Suppressor macrophage (primary cell): ENCODE results near the gene RGSL1.

Source experiments
- DNase-seq, 4 experiments: peaks; one replicate each; pipeline ENCODE4 v3.0.0-alpha.2; 2020 to 2022

The RGSL1 gene

DNA sequence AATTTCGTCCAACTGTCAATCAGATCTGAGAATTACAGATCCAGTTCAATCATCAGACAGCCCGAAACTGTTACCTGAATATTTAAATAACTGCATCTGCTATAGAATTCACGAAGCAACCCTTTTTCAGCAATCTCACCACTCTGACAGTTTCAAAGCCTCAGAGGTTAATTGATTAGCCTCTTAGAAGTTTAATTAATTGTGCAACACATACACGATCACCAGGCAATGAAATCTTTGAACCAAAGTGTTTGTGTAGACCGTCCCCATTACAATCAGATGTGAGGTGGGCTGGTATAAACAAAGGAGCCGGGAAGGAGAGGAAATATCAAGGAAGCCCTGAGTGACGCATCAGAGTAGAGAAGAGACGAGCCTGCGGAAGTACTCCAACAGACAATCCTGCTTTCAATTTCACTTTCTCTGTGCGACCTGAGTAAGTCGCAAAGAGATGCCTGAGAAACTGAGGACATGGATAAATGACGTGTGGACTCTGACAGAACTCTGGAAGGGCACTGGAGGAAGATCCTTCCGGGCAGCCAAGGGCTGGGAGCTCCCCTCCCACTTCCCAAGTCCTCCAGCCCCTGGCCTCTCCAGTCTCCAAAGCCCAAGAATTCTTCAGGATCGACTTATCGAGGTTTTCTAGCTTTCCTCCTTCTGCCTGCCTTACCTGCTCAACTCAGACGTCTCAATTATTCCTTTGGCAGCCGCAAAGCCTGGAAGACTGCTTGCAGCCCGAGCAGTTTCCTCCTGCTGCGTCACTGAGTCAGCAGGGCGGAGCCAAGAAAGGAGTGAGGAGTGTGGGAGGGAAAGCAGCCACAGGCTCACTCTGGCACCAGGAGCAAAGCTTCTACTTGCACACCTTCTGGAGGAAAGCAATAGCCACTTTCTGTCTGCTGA is 138.8 kb downstream of the RGSL1 start, which contains the start of gene RNASEL:
RNASEL (minus strand) TSS at position 757 of the 897 bp plus-strand sequence. CDS start 2,450 bp downstream, outside the sequence.
- DNase-seq = peak; percentile 72 to 85 (median 81)

GRCh38 chr1:182589520-182589919 is 139.6 kb downstream of the RGSL1 start:
- DNase-seq = no peak

- no peak for DNase-seq
These were observed 140.0 kb downstream of the RGSL1 start for GRCh38 chr1:182589931-182590330.

DNA sequence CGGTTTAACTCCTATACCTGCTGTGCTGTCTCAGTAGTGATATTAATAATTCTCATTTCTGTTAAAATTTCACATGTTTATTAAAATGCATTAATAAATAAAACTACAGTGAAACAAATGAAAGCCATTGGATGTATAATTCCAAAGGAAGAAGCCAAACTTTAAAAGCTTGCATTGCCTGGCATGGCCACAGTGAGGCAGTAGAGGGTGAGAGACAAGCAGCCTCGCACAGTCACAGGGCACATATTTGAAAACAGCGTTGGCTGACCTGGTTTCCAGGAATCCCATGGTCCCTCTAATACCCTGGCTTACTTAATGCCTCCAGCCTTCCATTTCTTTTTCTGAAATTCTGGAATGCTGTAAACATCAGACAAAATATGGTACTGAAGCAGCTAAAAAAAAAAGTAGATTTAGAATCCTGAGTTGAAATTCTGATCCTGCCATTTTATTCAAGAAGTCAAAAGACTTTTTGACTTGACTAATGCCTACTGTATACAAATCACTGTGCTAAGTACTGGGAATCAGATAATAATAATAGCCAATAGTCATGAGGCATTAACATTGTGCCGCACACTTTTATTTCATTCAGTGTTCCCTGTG is 145.8 kb downstream of the RGSL1 start:
- peak; percentile 72 to 80 (median 79) for DNase-seq

DNA sequence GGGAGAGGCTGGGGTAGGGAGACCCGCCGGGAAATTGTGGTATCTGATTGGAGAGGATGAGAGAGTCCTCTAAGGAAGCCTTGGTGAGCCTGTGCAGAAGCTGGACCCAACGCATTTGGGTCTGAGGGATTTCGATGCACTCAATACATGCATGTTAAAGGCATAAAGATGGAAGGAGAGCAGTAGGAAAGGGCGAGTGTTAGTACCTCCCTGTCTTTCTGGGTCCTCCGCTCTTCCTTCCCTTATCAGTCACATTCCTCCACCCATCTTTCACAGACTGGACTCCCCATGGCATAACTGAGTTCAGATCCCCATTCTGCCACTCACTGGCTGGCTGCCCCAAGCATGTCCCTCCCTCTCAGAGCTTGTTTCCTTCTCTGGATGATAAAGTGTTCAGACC is 147.0 kb downstream of the RGSL1 start:
- DNase-seq = no peak

DNA sequence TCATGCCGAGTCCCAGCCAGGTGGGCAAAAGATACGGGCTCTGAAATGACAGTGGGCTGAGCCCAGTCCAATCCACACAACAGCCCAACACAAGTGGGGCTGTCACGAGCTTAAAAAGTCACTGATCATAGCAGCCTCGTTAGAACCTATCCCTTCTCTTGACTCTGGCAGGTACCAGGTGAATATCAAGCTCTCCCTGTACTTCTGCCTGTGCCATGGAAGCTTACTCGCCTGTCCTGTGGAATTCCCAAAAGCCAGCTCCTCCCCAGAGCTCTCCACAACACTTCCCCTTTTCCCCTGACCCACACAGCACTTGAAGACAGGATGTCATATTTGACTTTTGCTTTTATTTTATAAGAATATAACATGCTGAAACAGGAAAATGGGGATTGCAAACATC is 148.3 kb downstream of the RGSL1 start:
- DNase-seq = peak; percentile 23 to 60 (median 50)

GRCh38 chr1:182599339-182599738 is 149.4 kb downstream of the RGSL1 start:
- DNase-seq = peak in 1 of 4 experiments; percentile 30

DNA sequence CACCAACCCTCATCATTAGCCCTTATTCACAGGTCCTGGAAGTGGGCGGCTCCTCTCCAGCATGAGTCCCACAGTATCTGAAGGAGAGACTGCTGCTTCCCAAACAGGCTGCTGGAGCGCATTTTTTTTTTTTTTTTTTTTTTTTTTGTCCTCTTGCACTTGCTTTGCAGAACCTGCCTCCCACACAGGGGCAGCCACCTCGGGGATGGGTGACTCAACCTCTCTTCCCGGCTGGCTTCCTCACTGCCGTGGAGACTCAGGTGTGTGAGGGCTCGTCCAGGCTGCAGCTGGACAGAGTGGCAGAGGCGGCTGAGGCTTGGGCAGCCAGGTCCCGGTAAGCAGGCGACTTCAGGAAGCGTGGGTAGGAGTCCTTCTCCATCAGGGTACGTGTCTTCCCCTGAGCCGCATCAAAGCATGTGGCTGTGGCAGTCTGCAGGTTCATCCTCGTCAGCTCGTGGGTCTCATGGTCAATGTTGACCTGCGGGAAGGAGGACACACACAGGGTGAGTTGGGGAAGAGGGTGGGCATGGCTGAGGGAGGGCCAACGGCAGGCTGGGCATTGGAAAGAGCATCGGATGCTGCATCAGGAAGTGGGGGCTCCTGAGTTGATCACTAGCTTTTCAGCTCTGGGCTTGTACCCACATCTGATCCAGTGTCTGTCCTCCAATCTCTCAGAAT is 150.2 kb downstream of the RGSL1 start:
- DNase-seq = peak in 2 of 4 experiments; percentile 22 to 49

- DNase-seq = no peak
These were observed 150.9 kb downstream of the RGSL1 start for GRCh38 chr1:182600745-182601415.

GRCh38 chr1:182601416-182601786 is 151.5 kb downstream of the RGSL1 start:
- peak; percentile 78 to 95 (median 82) for DNase-seq

DNA sequence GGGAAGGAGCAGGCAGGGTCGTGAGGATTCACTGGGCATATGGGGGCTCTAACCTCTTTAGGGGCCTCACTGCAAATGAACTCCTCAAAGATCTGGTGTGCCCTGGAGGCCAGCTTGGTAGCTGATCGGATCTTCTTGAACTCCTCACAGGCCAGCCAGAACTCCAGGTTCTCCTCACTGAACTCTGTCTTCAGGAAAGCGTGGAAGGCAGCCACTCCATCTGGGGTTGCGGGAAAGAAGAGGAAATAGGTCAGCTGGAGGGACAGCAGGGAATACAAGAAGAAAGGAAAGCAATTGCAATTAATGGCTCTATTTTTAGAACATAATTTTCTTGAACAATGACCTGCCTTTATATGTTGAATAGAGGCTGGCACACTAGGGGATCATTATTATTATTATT is 152.0 kb downstream of the RGSL1 start:
- no peak for DNase-seq

GRCh38 chr1:182602935-182603645 is 153.1 kb downstream of the RGSL1 start:
- DNase-seq = no peak

GRCh38 chr1:182603646-182604174 is 153.8 kb downstream of the RGSL1 start:
- DNase-seq = no peak

DNA sequence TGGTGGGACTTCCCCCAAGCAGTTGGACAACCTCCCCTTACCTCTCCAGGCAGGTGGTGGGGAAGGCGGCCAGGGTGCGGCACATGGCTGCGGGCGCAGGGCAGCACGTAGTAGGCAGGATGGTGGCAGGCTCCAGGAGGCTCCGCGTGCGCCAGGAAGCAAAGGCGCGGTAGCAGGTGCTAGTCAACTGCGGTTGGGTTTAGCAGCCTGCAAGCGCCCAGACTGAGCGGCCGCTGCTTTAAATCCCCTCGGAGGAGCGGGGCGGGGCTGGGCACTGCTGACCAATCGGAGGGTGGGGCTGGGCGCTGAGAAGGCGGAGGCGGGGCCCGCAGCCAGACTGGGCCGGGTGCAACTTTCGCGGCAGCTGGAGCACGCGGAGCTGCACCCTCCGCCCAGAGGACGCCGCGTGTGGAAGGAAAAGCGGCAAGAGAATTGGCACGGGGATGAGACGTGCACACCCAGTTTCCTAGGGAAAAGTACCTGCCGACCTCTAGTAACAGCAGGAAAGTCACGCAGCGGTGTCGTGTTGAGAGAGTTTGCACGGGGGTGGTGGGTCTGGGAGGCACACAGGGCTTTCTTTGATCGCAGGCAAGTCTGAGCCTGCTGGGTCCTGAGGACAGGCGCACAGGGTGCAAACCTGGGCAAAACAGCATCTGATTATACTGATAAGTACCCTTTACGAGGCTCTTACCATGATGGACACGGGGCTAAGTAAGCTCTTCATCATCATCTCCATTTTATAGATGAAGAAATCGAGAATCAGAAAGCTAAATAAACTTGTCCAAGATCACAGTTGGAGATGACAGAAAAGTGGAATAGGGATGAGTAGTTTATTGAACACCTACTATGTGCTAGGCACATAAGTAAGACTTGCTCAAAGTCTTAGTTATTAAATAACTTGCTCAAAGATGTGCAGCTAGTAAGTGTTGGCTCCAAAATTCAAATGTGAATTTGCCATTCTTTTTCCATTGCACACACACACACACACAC is 154.5 kb downstream of the RGSL1 start, which contains the start of gene RGS16:
RGS16 (minus strand) TSS at position 215 of the 990 bp plus-strand sequence; CDS start at position 85, 130 bp downstream.
- DNase-seq = peak; percentile 89 to 97 (median 92)

- DNase-seq = peak in 1 of 4 experiments; percentile 33
These were observed 157.6 kb downstream of the RGSL1 start for GRCh38 chr1:182607566-182607965.

DNA sequence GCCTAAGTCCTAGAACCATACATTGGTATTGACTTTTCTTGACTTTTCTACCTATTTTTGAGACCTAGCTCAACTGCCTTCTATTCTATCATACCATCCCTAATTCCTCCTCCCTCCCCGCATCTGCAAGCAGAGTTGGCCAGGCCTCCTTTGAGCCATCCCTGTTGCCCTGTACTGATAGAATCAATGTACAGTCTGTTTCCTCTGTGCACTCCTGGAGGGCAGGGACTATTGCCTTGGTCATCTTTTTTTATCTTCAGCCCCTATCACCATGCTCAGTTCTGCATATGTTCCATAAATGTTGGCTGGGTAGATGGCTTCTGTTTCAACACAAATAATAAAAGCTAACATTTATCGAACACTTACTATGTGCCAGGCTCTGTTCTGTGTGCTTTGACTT is 158.3 kb downstream of the RGSL1 start:
- no peak for DNase-seq

- DNase-seq = peak; percentile 30 to 52 (median 40)
These were observed 159.1 kb downstream of the RGSL1 start for GRCh38 chr1:182608845-182609610.
